ENCODE results near the gene GTPBP3. TPM values are rescaled to one million over a fixed set of nuclear protein-coding genes. Genes with fewer than 3 reads are reported as not detected.

GTPBP3 gene
- total RNA-seq, 1 experiment from 2014 or later, result 62.9 TPM

DNA sequence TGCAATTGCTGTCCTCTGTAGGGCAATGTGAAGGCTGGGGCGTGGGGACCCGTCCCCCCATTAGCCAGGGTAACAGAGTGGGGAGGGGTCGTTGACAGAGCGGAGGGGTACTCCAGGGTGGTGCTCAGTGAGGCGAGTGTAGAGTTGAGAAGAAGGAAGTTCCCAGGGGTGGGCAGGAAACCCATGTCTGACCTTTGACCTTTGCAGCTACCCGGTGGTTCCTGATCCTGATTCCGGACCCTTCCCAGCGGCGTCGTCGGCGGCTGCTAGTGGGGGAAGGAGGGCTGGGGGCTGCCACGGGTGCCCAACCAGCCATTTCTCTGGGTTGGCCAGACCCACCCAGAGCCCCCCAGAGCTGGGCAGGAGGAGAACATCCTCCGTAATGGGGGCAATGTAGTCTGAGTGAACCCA is 41.9 kb downstream of the GTPBP3 start:
- Histone ChIP-seq H4K20me1 (ENCODE audit: control insufficient read depth, insufficient read depth, insufficient read length) (no peaks in the 10 kb centered on the region), H2BK20ac (ENCODE audit: low read depth, low read length, poor library complexity, severe bottlenecking) (no peak overlapping the region), H4K8ac (replicated peaks; ENCODE audit: insufficient read length, low read depth, low read length) (no peak overlapping the region), H2BK5ac (ENCODE audit: insufficient read length, low read length) (no peak overlapping the region), H2AK5ac (ENCODE audit: insufficient read length, low read length) (no peak overlapping the region), H2AFZ (ENCODE audit: low read length) (no peak overlapping the region), H2BK15ac (ENCODE audit: low read depth, low read length) (no peak overlapping the region), H2BK120ac (ENCODE audit: low read depth, low read length, poor library complexity, severe bottlenecking) (no peak overlapping the region), H3K23ac (ENCODE audit: insufficient read length, low read depth, low read length) (no peak overlapping the region), H3K79me2 (ENCODE audit: insufficient read depth, low read length) (no peaks in the 10 kb centered on the region), H3K27ac (ENCODE audit: insufficient read length, low read depth, low read length) (no peak overlapping the region), H4K91ac (ENCODE audit: insufficient read length, low read depth, low read length) (no peak overlapping the region), H3K27me3 (ENCODE audit: insufficient read depth, low read length) (no peaks in the 10 kb centered on the region), H3K14ac (ENCODE audit: insufficient read depth, low read length) (no peak overlapping the region), H3T11ph (ENCODE audit: low read length) (no peak overlapping the region), H3K9me3 (ENCODE audit: control insufficient read depth, low read depth, low read length) (no peaks in the 10 kb centered on the region), H3K9ac (ENCODE audit: extremely low read depth, insufficient read length, low read length) (no peak overlapping the region), H3K79me1 (ENCODE audit: insufficient read depth, low read depth, low read length, poor library complexity, severe bottlenecking) (no peaks in the 10 kb centered on the region), H2BK12ac (ENCODE audit: insufficient read length, low read depth, low read length) (no peak overlapping the region), H4K5ac (ENCODE audit: insufficient read length, low read depth, low read length) (no peak overlapping the region), H3K56ac (ENCODE audit: insufficient read length, low read depth, low read length) (no peak overlapping the region), H3K4me1 (ENCODE audit: insufficient read depth, low read length) (no peaks in the 10 kb centered on the region; the same call in 1 of the 2 replicates), H3K18ac (ENCODE audit: insufficient read length, low read depth, low read length) (no peak overlapping the region), H3K23me2 (ENCODE audit: insufficient read length, low read depth, low read length, poor library complexity, severe bottlenecking) (no peaks in the 10 kb centered on the region), H3K4me2 (ENCODE audit: insufficient read depth, insufficient read length, low read length) (no peak overlapping the region), H3K4ac (ENCODE audit: low read depth, low read length) (no peak overlapping the region)
- H3K9me3 Mint-ChIP-seq, result peaks cover 9 to 10% of the 10 kb centered on the region in 2 experiments; a peak in 4 of 5 replicates
- H3K4me1 Mint-ChIP-seq, result peaks cover 9 to 12% of the 10 kb centered on the region in 2 experiments
- TF ChIP-seq, protein P1, sequence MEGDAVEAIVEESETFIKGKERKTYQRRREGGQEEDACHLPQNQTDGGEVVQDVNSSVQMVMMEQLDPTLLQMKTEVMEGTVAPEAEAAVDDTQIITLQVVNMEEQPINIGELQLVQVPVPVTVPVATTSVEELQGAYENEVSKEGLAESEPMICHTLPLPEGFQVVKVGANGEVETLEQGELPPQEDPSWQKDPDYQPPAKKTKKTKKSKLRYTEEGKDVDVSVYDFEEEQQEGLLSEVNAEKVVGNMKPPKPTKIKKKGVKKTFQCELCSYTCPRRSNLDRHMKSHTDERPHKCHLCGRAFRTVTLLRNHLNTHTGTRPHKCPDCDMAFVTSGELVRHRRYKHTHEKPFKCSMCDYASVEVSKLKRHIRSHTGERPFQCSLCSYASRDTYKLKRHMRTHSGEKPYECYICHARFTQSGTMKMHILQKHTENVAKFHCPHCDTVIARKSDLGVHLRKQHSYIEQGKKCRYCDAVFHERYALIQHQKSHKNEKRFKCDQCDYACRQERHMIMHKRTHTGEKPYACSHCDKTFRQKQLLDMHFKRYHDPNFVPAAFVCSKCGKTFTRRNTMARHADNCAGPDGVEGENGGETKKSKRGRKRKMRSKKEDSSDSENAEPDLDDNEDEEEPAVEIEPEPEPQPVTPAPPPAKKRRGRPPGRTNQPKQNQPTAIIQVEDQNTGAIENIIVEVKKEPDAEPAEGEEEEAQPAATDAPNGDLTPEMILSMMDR (conservative IDR thresholded peaks at IDR 0.05), result no peak
- DNase-seq, result peak; percentile 44
- no peak overlapping the region for H3K27ac Mint-ChIP-seq
- no CpG with 5 or more reads among the region's 14 CpGs for WGBS (ENCODE audit: extremely low coverage, insufficient read length, low lambda C conversion rate)
- H3K36me3 Mint-ChIP-seq (ENCODE audit: insufficient read depth in 1 of 3, low read depth in 3 of 3), result peaks cover 2 to 9% (median 3%) of the 10 kb centered on the region in 3 experiments; a peak in 4 of 7 replicates
- no peak overlapping the region for H3K4me3 Mint-ChIP-seq
- H3K27me3 Mint-ChIP-seq (ENCODE audit: low read depth), result no peaks in the 10 kb centered on the region

All from H9 (cell line).